ENCODE data around the gene DNAJC15. TPM values are rescaled to one million over a fixed set of nuclear protein-coding genes. Genes with fewer than 3 reads are reported as not detected.

Gene DNAJC15
- total RNA-seq, 1 experiment from 2014 or later = 2.4 TPM

DNA sequence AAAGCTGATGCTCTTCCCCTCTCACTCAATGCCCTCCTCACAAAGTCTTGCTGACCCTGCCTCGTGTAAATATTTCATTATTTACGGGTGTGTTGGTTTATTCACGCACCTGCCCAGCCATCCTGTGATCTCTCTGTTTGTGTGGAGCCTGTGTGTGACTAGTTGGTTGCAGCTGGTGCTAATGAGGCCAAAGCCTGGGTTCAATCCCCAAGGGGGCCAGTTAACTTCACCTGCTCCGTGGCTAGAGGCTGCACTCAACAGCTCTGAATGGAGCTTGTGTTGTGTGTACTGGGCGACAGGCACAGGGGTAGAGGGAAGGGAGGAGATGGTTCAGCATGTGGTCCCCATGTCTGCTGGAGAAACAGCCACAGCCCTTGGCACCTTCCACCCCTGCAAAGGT, 109.5 kb downstream of the DNAJC15 start:
- no peak for TF ChIP-seq EZH2 (IDR thresholded peaks at IDR 0.05; ENCODE audit: borderline replicate concordance, low read depth, low read length, poor library complexity, severe bottlenecking)
- TF ChIP-seq, protein P1, sequence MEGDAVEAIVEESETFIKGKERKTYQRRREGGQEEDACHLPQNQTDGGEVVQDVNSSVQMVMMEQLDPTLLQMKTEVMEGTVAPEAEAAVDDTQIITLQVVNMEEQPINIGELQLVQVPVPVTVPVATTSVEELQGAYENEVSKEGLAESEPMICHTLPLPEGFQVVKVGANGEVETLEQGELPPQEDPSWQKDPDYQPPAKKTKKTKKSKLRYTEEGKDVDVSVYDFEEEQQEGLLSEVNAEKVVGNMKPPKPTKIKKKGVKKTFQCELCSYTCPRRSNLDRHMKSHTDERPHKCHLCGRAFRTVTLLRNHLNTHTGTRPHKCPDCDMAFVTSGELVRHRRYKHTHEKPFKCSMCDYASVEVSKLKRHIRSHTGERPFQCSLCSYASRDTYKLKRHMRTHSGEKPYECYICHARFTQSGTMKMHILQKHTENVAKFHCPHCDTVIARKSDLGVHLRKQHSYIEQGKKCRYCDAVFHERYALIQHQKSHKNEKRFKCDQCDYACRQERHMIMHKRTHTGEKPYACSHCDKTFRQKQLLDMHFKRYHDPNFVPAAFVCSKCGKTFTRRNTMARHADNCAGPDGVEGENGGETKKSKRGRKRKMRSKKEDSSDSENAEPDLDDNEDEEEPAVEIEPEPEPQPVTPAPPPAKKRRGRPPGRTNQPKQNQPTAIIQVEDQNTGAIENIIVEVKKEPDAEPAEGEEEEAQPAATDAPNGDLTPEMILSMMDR (conservative IDR thresholded peaks at IDR 0.05; ENCODE audit: low read depth, low read length) = no peak
- Histone ChIP-seq H3K4me1 (ENCODE audit: insufficient read depth, low read length, poor library complexity, severe bottlenecking) (no peaks in the 10 kb centered on the region), H3K27ac (ENCODE audit: low read depth, low read length, poor library complexity, severe bottlenecking) (no peak overlapping the region), H3K4me3 (ENCODE audit: low read depth, low read length, poor library complexity, severe bottlenecking) (no peak overlapping the region), H3K9me3 (ENCODE audit: low read depth, low read length, poor library complexity, severe bottlenecking) (no peaks in the 10 kb centered on the region), H3K27me3 (replicated peaks; ENCODE audit: insufficient read depth, low read depth, low read length, poor library complexity) (no peaks in the 10 kb centered on the region), H3K36me3 (ENCODE audit: insufficient read depth, low read length, poor library complexity, severe bottlenecking) (no peaks in the 10 kb centered on the region)
- intact Hi-C loops (cut with micrococcal nuclease; ENCODE audit: unreplicated experiment) = no loop called here
- POLR2A ChIA-PET (ENCODE audit: low non-redundant PET) = no interaction called here
- DNase-seq (ENCODE audit: low spot score) = no peak
- no TSS peak for BruUV-seq (replicated peaks)
- CTCF ChIA-PET = no interaction called here

- CTCF ChIA-PET = no interaction called here
- DNase-seq (ENCODE audit: low spot score) = no peak
- TF ChIP-seq, protein P1 (conservative IDR thresholded peaks at IDR 0.05; ENCODE audit: low read depth, low read length) = no peak
- no peak for TF ChIP-seq EZH2 (IDR thresholded peaks at IDR 0.05; ENCODE audit: borderline replicate concordance, low read depth, low read length, poor library complexity, severe bottlenecking)
- no TSS peak for BruUV-seq (replicated peaks)
- intact Hi-C loops (cut with micrococcal nuclease; ENCODE audit: unreplicated experiment) = no loop called here
- no peaks in the 10 kb centered on the region for H3K36me3 ChIP-seq (ENCODE audit: insufficient read depth, low read length, poor library complexity, severe bottlenecking)
- H3K27me3 ChIP-seq (replicated peaks; ENCODE audit: insufficient read depth, low read depth, low read length, poor library complexity) = no peaks in the 10 kb centered on the region
- H3K27ac ChIP-seq (ENCODE audit: low read depth, low read length, poor library complexity, severe bottlenecking) = no peak overlapping the region
- no peak overlapping the region for H3K4me3 ChIP-seq (ENCODE audit: low read depth, low read length, poor library complexity, severe bottlenecking)
- POLR2A ChIA-PET (ENCODE audit: low non-redundant PET) = no interaction called here
- H3K9me3 ChIP-seq (ENCODE audit: low read depth, low read length, poor library complexity, severe bottlenecking) = no peaks in the 10 kb centered on the region
- no peaks in the 10 kb centered on the region for H3K4me1 ChIP-seq (ENCODE audit: insufficient read depth, low read length, poor library complexity, severe bottlenecking)
These were observed 110.4 kb downstream of the DNAJC15 start for GRCh38 chr13:43133792-43134191.

- BruUV-seq (replicated peaks) = no TSS peak
- H3K27ac ChIP-seq (ENCODE audit: low read depth, low read length, poor library complexity, severe bottlenecking) = no peak overlapping the region
- H3K36me3 ChIP-seq (ENCODE audit: insufficient read depth, low read length, poor library complexity, severe bottlenecking) = no peaks in the 10 kb centered on the region
- intact Hi-C loops (cut with micrococcal nuclease; ENCODE audit: unreplicated experiment) = no loop called here
- H3K9me3 ChIP-seq (ENCODE audit: low read depth, low read length, poor library complexity, severe bottlenecking) = no peaks in the 10 kb centered on the region
- no peaks in the 10 kb centered on the region for H3K27me3 ChIP-seq (replicated peaks; ENCODE audit: insufficient read depth, low read depth, low read length, poor library complexity)
- no peaks in the 10 kb centered on the region for H3K4me1 ChIP-seq (ENCODE audit: insufficient read depth, low read length, poor library complexity, severe bottlenecking)
- CTCF ChIA-PET = no interaction called here
- no peak for TF ChIP-seq EZH2 (IDR thresholded peaks at IDR 0.05; ENCODE audit: borderline replicate concordance, low read depth, low read length, poor library complexity, severe bottlenecking)
- TF ChIP-seq, protein P1 (conservative IDR thresholded peaks at IDR 0.05; ENCODE audit: low read depth, low read length) = no peak
- H3K4me3 ChIP-seq (ENCODE audit: low read depth, low read length, poor library complexity, severe bottlenecking) = no peak overlapping the region
- POLR2A ChIA-PET (ENCODE audit: low non-redundant PET) = no interaction called here
- DNase-seq (ENCODE audit: low spot score) = no peak
These were observed 111.5 kb downstream of the DNAJC15 start for GRCh38 chr13:43134868-43135267.

All from A673 (cell line).